Left lobe of liver (tissue), 2 donors: ENCODE data around the gene FAM13A. TPM values are rescaled to one million over a fixed set of nuclear protein-coding genes. Genes with fewer than 3 reads are reported as not detected.
"Not testable (repeated sequence)": the region's sequence is repeated elsewhere in the genome, so short reads cannot be mapped to it uniquely, and the experiment has no call there.

Source experiments
- ATAC-seq: fragments of 200-7000 bp; cut with Tn5 transposase; one replicate; pipeline ENCODE4 v1.9.1; 2020; ENCODE audit warnings: mild to moderate bottlenecking, moderate library complexity
- DNase-seq: peaks from one replicate; pipeline ENCODE4 v3.0.0-alpha.2; 2020; ENCODE audit warnings: low spot score
- total RNA-seq: library from RNA; stranded (reverse); gene quantifications from one replicate; pipeline ENCODE4 v1.2.1, GENCODE V29; 2021
- donor health status: DM: no; HTN: no; CAD: no; lungs with moderate emphysema.
- donor health status: DM: no; HTN: yes; CAD: no.

FAM13A gene
- total RNA-seq, 1 donor from 2014 or later: 70.2 TPM

GRCh38 chr4:88858752-88859151 lies 198.2 kb downstream of the FAM13A start:
- no peak for DNase-seq
- no peak for ATAC-seq

- DNase-seq: no peak
- ATAC-seq: no peak
These were observed 199.4 kb downstream of the FAM13A start for GRCh38 chr4:88857588-88857987.

GRCh38 chr4:88854481-88854880 lies 202.5 kb downstream of the FAM13A start:
- ATAC-seq: no peak
- no peak for DNase-seq

GRCh38 chr4:88853583-88853982 lies 203.4 kb downstream of the FAM13A start:
- not testable (repeated sequence) for DNase-seq, ATAC-seq

GRCh38 chr4:88846206-88846790 lies 210.7 kb downstream of the FAM13A start:
- ATAC-seq (no peak), DNase-seq (no peak)

- ATAC-seq: no peak
- DNase-seq: no peak
These were observed 213.8 kb downstream of the FAM13A start for GRCh38 chr4:88843067-88843685.

- ATAC-seq (no peak), DNase-seq (no peak)
These were observed 215.3 kb downstream of the FAM13A start for GRCh38 chr4:88841635-88842034.

- DNase-seq (no peak), ATAC-seq (no peak)
These were observed 220.8 kb downstream of the FAM13A start for GRCh38 chr4:88836216-88836615.

- ATAC-seq (no peak), DNase-seq (no peak)
These were observed 226.0 kb downstream of the FAM13A start for GRCh38 chr4:88831031-88831430.

GRCh38 chr4:88830598-88830997 lies 226.4 kb downstream of the FAM13A start:
- ATAC-seq (no peak), DNase-seq (no peak)

- no peak for ATAC-seq
These were observed 228.0 kb downstream of the FAM13A start for GRCh38 chr4:88828842-88829571.

GRCh38 chr4:88827442-88827841 lies 229.5 kb downstream of the FAM13A start:
- DNase-seq: no peak
- ATAC-seq: no peak

More at GRCh38 chr4:88828842-88829571, 228.0 kb downstream of the FAM13A start:
- DNase-seq: no peak

- no peak for ATAC-seq
These were observed 230.2 kb downstream of the FAM13A start for GRCh38 chr4:88826771-88827170.

GRCh38 chr4:88825931-88826330 lies 231.1 kb downstream of the FAM13A start:
- DNase-seq (no peak), ATAC-seq (no peak)

More at GRCh38 chr4:88826771-88827170, 230.2 kb downstream of the FAM13A start:
- DNase-seq: no peak

GRCh38 chr4:88823058-88823919 lies 233.7 kb downstream of the FAM13A start:
- ATAC-seq (peak; percentile 96), DNase-seq (peak; percentile 88)

- ATAC-seq: no peak
- no peak for DNase-seq
These were observed 234.8 kb downstream of the FAM13A start for GRCh38 chr4:88822034-88822789.

- no peak for DNase-seq
- no peak for ATAC-seq
These were observed 235.5 kb downstream of the FAM13A start for GRCh38 chr4:88821522-88821921.

- ATAC-seq (no peak), DNase-seq (no peak)
These were observed 236.1 kb downstream of the FAM13A start for GRCh38 chr4:88820698-88821415.

GRCh38 chr4:88819818-88820697 lies 236.9 kb downstream of the FAM13A start:
- DNase-seq: no peak
- no peak for ATAC-seq
